Right lung (tissue), 5 donors: Measurements from ENCODE around the gene SCN1B. TPM values are rescaled to one million over a fixed set of nuclear protein-coding genes. Genes with fewer than 3 reads are reported as not detected.
"Not testable (repeated sequence)": the region's sequence is repeated elsewhere in the genome, so short reads cannot be mapped to it uniquely, and the experiment has no call there.

ENCODE experiments used
- DNase-seq, 2 donors: peaks; one replicate each; pipeline ENCODE4 v3.0.0-alpha.2; 2013
- polyA plus RNA-seq, 5 donors: library from polyadenylated mRNA; unstranded; fragments of 120-200 nt; gene quantifications; one replicate each; pipeline versions ENCODE4 v1.2.1 to v1.2.3, GENCODE V29; 2013; ENCODE audit warnings: inconsistent platforms in 1 of 5, low replicate concordance in 1 of 5; ENCODE audit not compliant: insufficient read length in 5 of 5, insufficient read depth in 1 of 5

SCN1B gene
- polyA plus RNA-seq, 5 donors = 0.69 to 1.5 (median 1.2) TPM

- no peak for DNase-seq
Observed at GRCh38 chr19:35000647-35001501, 29.4 kb upstream of the SCN1B start.

- no peak for DNase-seq
Observed at GRCh38 chr19:35002037-35002535, 28.2 kb upstream of the SCN1B start.

- DNase-seq = no peak
Observed at GRCh38 chr19:35004517-35005255, 25.6 kb upstream of the SCN1B start.

- no peak for DNase-seq
Observed at GRCh38 chr19:35005256-35005977, 24.9 kb upstream of the SCN1B start.

- not testable (repeated sequence) for DNase-seq
Observed at GRCh38 chr19:35006007-35006341, 24.3 kb upstream of the SCN1B start.

GRCh38 chr19:35006342-35006998, 23.8 kb upstream of the SCN1B start:
- DNase-seq = no peak

GRCh38 chr19:35006999-35007365, 23.3 kb upstream of the SCN1B start:
- DNase-seq = no peak

- DNase-seq = not testable (repeated sequence)
Observed at GRCh38 chr19:35007427-35007826, 22.8 kb upstream of the SCN1B start.

- no peak for DNase-seq
Observed at GRCh38 chr19:35008891-35009341, 21.4 kb upstream of the SCN1B start.

GRCh38 chr19:35009424-35010415, 20.6 kb upstream of the SCN1B start:
- DNase-seq = no peak

GRCh38 chr19:35011091-35011689, 19.1 kb upstream of the SCN1B start:
- no peak for DNase-seq

GRCh38 chr19:35011737-35012682, 18.3 kb upstream of the SCN1B start:
- no peak for DNase-seq

GRCh38 chr19:35013041-35013819, 17.0 kb upstream of the SCN1B start:
- DNase-seq = peak; percentile 41 to 50

GRCh38 chr19:35013820-35014754, 16.2 kb upstream of the SCN1B start:
- DNase-seq = no peak

- DNase-seq = not testable (repeated sequence)
Observed at GRCh38 chr19:35014774-35015173, 15.5 kb upstream of the SCN1B start.

- no peak for DNase-seq
Observed at GRCh38 chr19:35015270-35015953, 14.9 kb upstream of the SCN1B start.
